HCT116 (cell line): ENCODE results near the gene GPR150. TPM values are rescaled to one million over a fixed set of nuclear protein-coding genes. Genes with fewer than 3 reads are reported as not detected.

Experiments used
- ATAC-seq: fragments of 200-7000 bp; cut with Tn5 transposase; 2 replicates; pipeline ENCODE4 v1.9.1; 2020; ENCODE audit warnings: mild to moderate bottlenecking, moderate library complexity
- BruUV-seq: library from RNA; stranded (reverse); fragments of 400-500 nt; replicated peaks from 2 replicates; lab custom pipeline; 2021; lab: Mats Ljungman, UMichigan
- CTCF ChIA-PET: fragments of 300-600 bp; sonication (Branson Sonifier 250); formaldehyde crosslinking; loops from one replicate; lab custom pipeline; 2021; ENCODE audit warnings: antibody characterized with exemption; lab: Charles Lee
- POLR2A ChIA-PET: fragments of 300-600, 350-600 bp; sonication (Branson Sonifier 250); formaldehyde crosslinking; loops from one replicate; lab custom pipeline; 2021; ENCODE audit warnings: antibody characterized with exemption; lab: Charles Lee
- RAD21 ChIA-PET, 2 experiments: fragments of 300-600 bp; sonication (Branson Sonifier 250); formaldehyde crosslinking; loops; one replicate each; lab custom pipeline; 2023; ENCODE audit warnings: low total read pairs in 2 of 2; ENCODE audit not compliant: uncharacterized antibody in 2 of 2, unreplicated experiment in 2 of 2, low non-redundant PET in 1 of 2; lab: Charles Lee
- DNase-seq: peaks from one replicate; pipeline ENCODE4 v3.0.0-alpha.2; 2010; ENCODE audit warnings: low read depth, low spot score
- H2AFZ ChIP-seq: fragments of 200-600 bp; shearing (Covaris generic), sonication (generic); 2 replicates; pipeline ENCODE4 v1.6.1; 2017; ENCODE audit warnings: low read depth, mixed run types, mixed read lengths, antibody characterized with exemption, low read length; ENCODE audit not compliant: poor library complexity, severe bottlenecking
- H3K27ac ChIP-seq: 2 replicates; pipeline ENCODE4 v1.5.1; 2012; ENCODE audit warnings: low read depth, low read length
- H3K27me3 ChIP-seq: fragments of 200-600 bp; sonication (generic); 2 replicates; pipeline ENCODE4 v1.6.1; 2016; ENCODE audit warnings: mixed run types, low read length, mixed read lengths; ENCODE audit not compliant: insufficient read depth
- H3K36me3 ChIP-seq, 2 experiments: fragments of 200-500 bp in 1 of 2; fragments of 200-600 bp in 1 of 2; sonication (Bioruptor generic) in 1 of 2; sonication (generic) in 1 of 2; 2 replicates each; pipeline versions ENCODE4 v1.5.1 to v1.6.1; 2014 to 2016; ENCODE audit warnings: low read length in 2 of 2, inconsistent platforms in 1 of 2, mixed read lengths in 1 of 2, mixed run types in 1 of 2; ENCODE audit not compliant: insufficient read depth in 2 of 2, control insufficient read depth in 1 of 2
- H3K4me1 ChIP-seq, 2 experiments: fragments of 200-600 bp in 1 of 2; sonication (generic) in 1 of 2; 2 replicates each; pipeline versions ENCODE4 v1.5.1 to v1.6.1; 2012 to 2017; ENCODE audit warnings: low read length in 2 of 2, inconsistent platforms in 1 of 2, mild to moderate bottlenecking in 1 of 2, mixed read lengths in 1 of 2, mixed run types in 1 of 2, moderate library complexity in 1 of 2; ENCODE audit not compliant: insufficient read depth in 2 of 2, control insufficient read depth in 1 of 2
- H3K4me2 ChIP-seq: fragments of 200-600 bp; sonication (generic); 2 replicates; pipeline ENCODE4 v1.6.1; 2017; ENCODE audit warnings: mixed run types, low read length, mixed read lengths
- H3K4me3 ChIP-seq, 2 experiments: fragments of 200-600 bp in 1 of 2; sonication (generic) in 1 of 2; replicated peaks in 1 of 2; 2 replicates each; pipeline ENCODE4 v1.5.1; 2011 to 2016; ENCODE audit warnings: low read length in 2 of 2, control low read depth in 1 of 2, low read depth in 1 of 2, mild to moderate bottlenecking in 1 of 2, mixed read lengths in 1 of 2, mixed run types in 1 of 2
- H3K79me2 ChIP-seq: fragments of 200-600 bp; sonication (generic); 2 replicates; pipeline ENCODE4 v1.6.1; 2017; ENCODE audit warnings: mild to moderate bottlenecking, mixed run types, low read length, moderate library complexity, mixed read lengths; ENCODE audit not compliant: insufficient read depth
- H3K9ac ChIP-seq: fragments of 200-600 bp; sonication (generic); 2 replicates; pipeline ENCODE4 v1.6.1; 2016; ENCODE audit warnings: low read length, mixed read lengths
- H3K9me2 ChIP-seq: fragments of 200-600 bp; sonication (generic), shearing (Covaris generic); 2 replicates; pipeline ENCODE4 v1.6.1; 2017; ENCODE audit warnings: mixed run types, mild to moderate bottlenecking, moderate library complexity; ENCODE audit not compliant: insufficient read depth
- H3K9me3 ChIP-seq, 2 experiments: fragments of 200-500 bp in 1 of 2; fragments of 200-600 bp in 1 of 2; sonication (Bioruptor generic) in 1 of 2; sonication (generic) in 1 of 2; 2 replicates each; pipeline ENCODE4 v1.6.1; 2014 to 2017; ENCODE audit warnings: low read length in 2 of 2, mixed read lengths in 2 of 2, inconsistent platforms in 1 of 2, low read depth in 1 of 2, mild to moderate bottlenecking in 1 of 2, mixed run types in 1 of 2, moderate library complexity in 1 of 2; ENCODE audit not compliant: control insufficient read depth in 1 of 2, insufficient read depth in 1 of 2
- H4K20me1 ChIP-seq: fragments of 200-600 bp; sonication (generic), shearing (Covaris generic); 2 replicates; pipeline ENCODE4 v1.6.1; 2017; ENCODE audit warnings: mixed run types, mild to moderate bottlenecking, moderate library complexity; ENCODE audit not compliant: insufficient read depth
- CBX3 ChIP-seq: IDR thresholded peaks from 2 replicates; pipeline ENCODE4 v1.6.1; 2012; ENCODE audit warnings: low read depth
- CEBPB ChIP-seq: IDR thresholded peaks from 2 replicates; pipeline ENCODE4 v1.6.1; 2012; ENCODE audit warnings: low read depth
- CTCF ChIP-seq, 3 experiments: fragments of 200-600 bp in 1 of 3; sonication (generic) in 1 of 3; IDR thresholded peaks in 2 of 3; conservative IDR thresholded peaks in 1 of 3; 2 replicates each; pipeline ENCODE4 v1.5.1; 2012 to 2017; ENCODE audit warnings: low read depth in 2 of 3, low read length in 2 of 3, antibody characterized with exemption in 1 of 3, borderline replicate concordance in 1 of 3, control low read depth in 1 of 3, mild to moderate bottlenecking in 1 of 3, mixed read lengths in 1 of 3, mixed run types in 1 of 3, moderate library complexity in 1 of 3; ENCODE audit not compliant: insufficient read depth in 1 of 3
- ELF1 ChIP-seq: IDR thresholded peaks from 2 replicates; pipeline ENCODE4 v1.6.1; 2012; ENCODE audit warnings: low read depth, borderline replicate concordance
- EZH2 ChIP-seq: fragments of 200-600 bp; sonication (generic); IDR thresholded peaks from 2 replicates; pipeline ENCODE4 v1.6.1; 2017; ENCODE audit warnings: antibody characterized with exemption, mixed run types
- EZH2phosphoT487 ChIP-seq: fragments of 200-600 bp; IDR thresholded peaks from 2 replicates; pipeline ENCODE4 v1.6.1; 2018; ENCODE audit warnings: antibody characterized with exemption, borderline replicate concordance
- FOSL1 ChIP-seq: IDR thresholded peaks from 2 replicates; pipeline ENCODE4 v1.6.1; 2012; ENCODE audit warnings: low read depth
- MAX ChIP-seq: IDR thresholded peaks from 2 replicates; pipeline ENCODE4 v1.6.1; 2012
- POLR2A ChIP-seq: IDR thresholded peaks from 2 replicates; pipeline ENCODE4 v1.7.0; 2011; ENCODE audit warnings: borderline replicate concordance; ENCODE audit not compliant: insufficient read depth, insufficient read length; ENCODE audit errors: extremely low read depth
- POLR2AphosphoS5 ChIP-seq: IDR thresholded peaks from 2 replicates; pipeline ENCODE4 v1.6.1; 2011; ENCODE audit warnings: mild to moderate bottlenecking, low read depth, low read length, moderate library complexity
- REST ChIP-seq: IDR thresholded peaks from 2 replicates; pipeline ENCODE4 v1.6.1; 2012; ENCODE audit warnings: low read depth
- SIN3A ChIP-seq: IDR thresholded peaks from 2 replicates; pipeline ENCODE4 v1.6.1; 2012; ENCODE audit warnings: low read depth
- YY1 ChIP-seq: IDR thresholded peaks from 2 replicates; pipeline ENCODE4 v1.6.1; 2011; ENCODE audit warnings: low read length, low read depth, moderate library complexity, mild to moderate bottlenecking; ENCODE audit not compliant: insufficient replicate concordance; ENCODE audit errors: extremely low read depth
- ZFX ChIP-seq: fragments of 450-650 bp; IDR thresholded peaks from 2 replicates; pipeline ENCODE4 v1.6.1; 2017
- intact Hi-C: fragments of 100-400 bp; cut with micrococcal nuclease; formaldehyde crosslinking; loops from 2 replicates; pipeline ENCODE4 v1.10.0; 2022
- total RNA-seq: library from RNA; stranded (reverse); gene quantifications from one replicate; pipeline ENCODE4 v1.2.1, GENCODE V29; 2021; ENCODE audit not compliant: unreplicated experiment

Gene GPR150
- total RNA-seq, 1 experiment from 2014 or later, result not detected

- no peak for TF ChIP-seq CTCF (IDR thresholded peaks at IDR 0.05 in 2 of 3, conservative IDR thresholded peaks at IDR 0.05 in 1 of 3; ENCODE audit: borderline replicate concordance in 1 of 3, insufficient read depth in 1 of 3, low read depth in 2 of 3, low read length in 2 of 3)
Observed at GRCh38 chr5:95647886-95648860, 28.3 kb downstream of the GPR150 start (continued).

GRCh38 chr5:95649274-95649673 is 29.4 kb downstream of the GPR150 start:
- ChIA-PET POLR2A (no interaction called here), RAD21 (no interaction called here), CTCF (no interaction called here)
- Histone ChIP-seq H3K27me3 (no peaks in the 10 kb centered on the region), H4K20me1 (no peaks in the 10 kb centered on the region), H3K79me2 (no peaks in the 10 kb centered on the region), H3K9ac (no peak overlapping the region), H2AFZ (no peak overlapping the region), H3K9me3 (no peaks in the 10 kb centered on the region), H3K4me1 (peaks cover 9 to 29% of the 10 kb centered on the region in 2 experiments; a peak in 3 of 4 replicates), H3K9me2 (no peaks in the 10 kb centered on the region), H3K36me3 (no peaks in the 10 kb centered on the region), H3K4me3 (no peak overlapping the region), H3K27ac (no peak overlapping the region), H3K4me2 (no peak overlapping the region)
- ATAC-seq (no peak), DNase-seq (no peak)
- intact Hi-C loops, result loop anchor here (5.0 kb wide), 1 partner anchor 688 kb away; no protein-coding TSS in a partner anchor
- no TSS peak for BruUV-seq
- TF ChIP-seq POLR2AphosphoS5, result no peak
- no peak for TF ChIP-seq REST
- TF ChIP-seq CBX3, result no peak
- TF ChIP-seq ZFX, result no peak
- no peak for TF ChIP-seq CTCF (IDR thresholded peaks at IDR 0.05 in 2 of 3, conservative IDR thresholded peaks at IDR 0.05 in 1 of 3; ENCODE audit: borderline replicate concordance in 1 of 3, insufficient read depth in 1 of 3, low read depth in 2 of 3, low read length in 2 of 3)
- TF ChIP-seq FOSL1, result no peak
- no peak for TF ChIP-seq EZH2
- no peak for TF ChIP-seq YY1
- TF ChIP-seq SIN3A, result no peak
- no peak for TF ChIP-seq CEBPB
- TF ChIP-seq EZH2phosphoT487, result no peak
- no peak for TF ChIP-seq MAX
- no peak for TF ChIP-seq ELF1
- TF ChIP-seq POLR2A, result no peak
